ENCODE results near the gene MPND. TPM values are rescaled to one million over a fixed set of nuclear protein-coding genes. Genes with fewer than 3 reads are reported as not detected.

MPND gene
- polyA plus RNA-seq, 1 of the 3 experiments (the other 2 are of a cell fraction) = 21.3 TPM

DNA sequence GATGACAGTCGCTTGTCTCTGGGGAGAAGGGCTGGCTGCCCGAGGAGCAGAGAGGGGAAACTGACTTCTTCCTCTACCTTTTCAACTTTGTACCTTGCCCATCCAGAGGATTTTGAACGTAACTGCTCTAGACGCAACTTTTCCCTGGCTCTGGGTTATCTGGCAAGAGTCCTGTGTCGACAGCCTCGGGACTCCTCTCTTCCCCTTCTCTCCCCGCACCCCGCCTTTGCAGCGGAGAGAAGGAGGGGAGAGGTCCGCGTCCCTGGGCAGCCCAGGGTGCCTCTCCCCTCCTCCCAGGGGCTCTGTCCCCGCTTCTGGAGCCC, 56.4 kb downstream of the MPND start:
- peak overlapping the region; percentile 68 to 79 for H3K27ac ChIP-seq (ENCODE audit: low read depth in 2 of 2, low read length in 1 of 2)
- TF ChIP-seq ZBTB33 (IDR thresholded peaks at IDR 0.05; ENCODE audit: borderline replicate concordance, low read depth) (no peak), EP300 (IDR thresholded peaks at IDR 0.05; ENCODE audit: borderline replicate concordance in 1 of 2, low read depth in 1 of 2, low read length in 1 of 2) (no peak), CHD2 (IDR thresholded peaks at IDR 0.05; ENCODE audit: low read length, partially characterized antibody) (peak; percentile 19)
- TF ChIP-seq, protein P1, sequence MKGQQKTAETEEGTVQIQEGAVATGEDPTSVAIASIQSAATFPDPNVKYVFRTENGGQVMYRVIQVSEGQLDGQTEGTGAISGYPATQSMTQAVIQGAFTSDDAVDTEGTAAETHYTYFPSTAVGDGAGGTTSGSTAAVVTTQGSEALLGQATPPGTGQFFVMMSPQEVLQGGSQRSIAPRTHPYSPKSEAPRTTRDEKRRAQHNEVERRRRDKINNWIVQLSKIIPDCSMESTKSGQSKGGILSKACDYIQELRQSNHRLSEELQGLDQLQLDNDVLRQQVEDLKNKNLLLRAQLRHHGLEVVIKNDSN (IDR thresholded peaks at IDR 0.05; ENCODE audit: borderline replicate concordance, low read depth) = no peak
- peak overlapping the region; percentile 70 to 82 for H3K4me3 ChIP-seq (ENCODE audit: low read depth in 2 of 2, low read length in 1 of 2)
- no peaks in the 10 kb centered on the region for H3K9me2 ChIP-seq
- peak overlapping the region; percentile 96 for H3K9ac ChIP-seq
- no peaks in the 10 kb centered on the region for H3K27me3 ChIP-seq (ENCODE audit: insufficient read depth)
- H3K79me2 ChIP-seq (ENCODE audit: insufficient read depth) = peaks cover 77% of the 10 kb centered on the region
- peaks cover 5 to 16% of the 10 kb centered on the region in 2 experiments for H3K36me3 ChIP-seq (replicated peaks in 1 of 2; ENCODE audit: control insufficient read depth in 1 of 2, insufficient read depth in 2 of 2, low read length in 1 of 2)
- H3F3A ChIP-seq (replicated peaks; ENCODE audit: insufficient read depth) = peaks cover 10% of the 10 kb centered on the region
- peaks cover 11 to 14% of the 10 kb centered on the region in 2 experiments; a peak in 3 of 4 replicates for H3K4me1 ChIP-seq (ENCODE audit: control insufficient read depth in 1 of 2, insufficient read depth in 2 of 2, low read depth in 1 of 2, low read length in 1 of 2)
- peaks cover 43% of the 10 kb centered on the region for H4K20me1 ChIP-seq (ENCODE audit: insufficient read depth)
- H2AFZ ChIP-seq (ENCODE audit: low read depth) = no peak overlapping the region
- CTCF ChIA-PET = interaction anchor here (0.6 to 2.1 kb wide), 36 partner anchors 9 to 157 kb away, joined by 3 to 31 read pairs (median 4); no protein-coding TSS in a partner anchor
- no peak for DNase-seq
- 2% methylated on average over 10 of the region's 12 CpGs for WGBS (ENCODE audit: low lambda C conversion rate)
- POLR2A ChIA-PET = interaction anchor here (1.4 kb wide), 1 partner anchor 57 kb away, joined by 6 read pairs; the partner anchor contains the start of gene MPND
- H3K9me3 ChIP-seq = no peaks in the 10 kb centered on the region
- H3K4me2 ChIP-seq = peak overlapping the region; percentile 79

DNA sequence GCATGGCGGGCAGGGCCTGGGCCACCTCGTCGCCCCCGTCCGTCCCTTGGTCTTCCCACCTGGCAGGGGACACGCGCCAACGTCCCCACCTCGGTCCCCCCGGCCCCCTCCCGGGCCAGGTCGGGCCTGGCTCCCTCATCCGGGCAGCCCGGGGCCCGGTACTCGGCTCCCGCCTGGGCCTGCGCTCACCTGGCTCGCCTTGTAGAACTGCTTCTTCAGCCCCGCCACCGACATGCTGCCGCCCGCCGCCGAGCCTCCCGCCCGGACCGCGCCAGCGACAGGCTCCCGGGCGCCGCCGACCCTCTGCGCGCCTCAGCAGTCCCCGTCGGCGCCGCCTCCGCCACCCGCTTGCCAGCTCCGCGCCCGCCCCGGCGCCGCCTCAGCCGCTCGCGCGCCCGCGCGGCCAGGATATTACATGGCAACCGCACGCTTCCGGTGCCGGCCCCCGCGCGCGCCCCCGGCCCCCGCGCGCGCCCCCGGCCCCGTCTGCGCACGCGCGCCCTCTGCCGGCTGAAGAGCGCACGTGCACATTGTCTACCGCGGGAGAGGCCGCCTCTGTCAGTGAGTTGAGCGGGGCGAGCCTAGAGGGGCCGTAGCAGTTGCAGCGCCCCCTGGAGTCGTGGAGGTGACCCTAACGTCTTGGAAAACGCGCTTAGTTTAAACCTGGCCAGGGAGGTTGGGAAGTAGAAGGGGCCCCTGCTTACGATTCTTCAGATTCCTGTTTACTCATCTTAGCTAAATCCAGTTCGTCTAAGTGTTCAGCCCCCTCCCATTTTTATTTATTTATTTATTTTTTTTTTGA, 57.0 kb downstream of the MPND start, which contains the start of gene SH3GL1:
Gene SH3GL1 (minus strand): TSS at position 413 of the 802 bp plus-strand sequence. CDS start 179 bp downstream, at position 234.
- Histone ChIP-seq H4K20me1 (ENCODE audit: insufficient read depth) (peaks cover 37% of the 10 kb centered on the region), H3K79me2 (ENCODE audit: insufficient read depth) (peaks cover 77% of the 10 kb centered on the region), H3K9me3 (no peaks in the 10 kb centered on the region), H3K27me3 (ENCODE audit: insufficient read depth) (no peaks in the 10 kb centered on the region), H3K9ac (peak within 1 kb of the TSS; percentile 96), H3F3A (replicated peaks; ENCODE audit: insufficient read depth) (peaks cover 10% of the 10 kb centered on the region), H3K4me3 (ENCODE audit: low read depth in 2 of 2, low read length in 1 of 2) (peak within 1 kb of the TSS; percentile 70 to 82), H3K9me2 (no peaks in the 10 kb centered on the region), H2AFZ (ENCODE audit: low read depth) (peak within 1 kb of the TSS; percentile 81), H3K4me2 (peak within 1 kb of the TSS; percentile 88), H3K27ac (ENCODE audit: low read depth in 2 of 2, low read length in 1 of 2) (peak within 1 kb of the TSS; percentile 68 to 85), H3K4me1 (ENCODE audit: control insufficient read depth in 1 of 2, insufficient read depth in 2 of 2, low read depth in 1 of 2, low read length in 1 of 2) (peaks cover 11 to 14% of the 10 kb centered on the region in 2 experiments; a peak in 3 of 4 replicates), H3K36me3 (replicated peaks in 1 of 2; ENCODE audit: control insufficient read depth in 1 of 2, insufficient read depth in 2 of 2, low read length in 1 of 2) (peaks cover 3 to 15% of the 10 kb centered on the region in 2 experiments)
- ChIA-PET CTCF (interaction anchor here (0.6 to 2.1 kb wide), 49 partner anchors 9 to 273 kb away, joined by 3 to 31 read pairs (median 4); partner anchors contain the start of genes SHD and STAP2), POLR2A (interaction anchor here (1.4 kb wide), 1 partner anchor 57 kb away, joined by 6 read pairs; the partner anchor contains the start of gene MPND)
- DNase-seq = peak; percentile 92
- 1% methylated on average over 9 of the region's 90 CpGs for WGBS (ENCODE audit: low lambda C conversion rate)
- TF ChIP-seq MAX (IDR thresholded peaks at IDR 0.05; ENCODE audit: low read depth) (peak; percentile 94), ELF1 (IDR thresholded peaks at IDR 0.05) (peak; percentile 51), RXRA (IDR thresholded peaks at IDR 0.05; ENCODE audit: borderline replicate concordance, low read depth) (no peak), RFX5 (IDR thresholded peaks at IDR 0.05; ENCODE audit: low read length) (0 out of 2 replicates have a peak, but pooled peaks have one; percentile 28), EZH2phosphoT487 (IDR thresholded peaks at IDR 0.05; ENCODE audit: borderline replicate concordance, low read depth) (no peak), GATA2 (CRISPR knock-in tag; IDR thresholded peaks at IDR 0.05) (no peak), SMC3 (IDR thresholded peaks at IDR 0.05; ENCODE audit: low read depth, low read length) (peak; percentile 58), ZBTB33 (IDR thresholded peaks at IDR 0.05; ENCODE audit: borderline replicate concordance, low read depth) (peak; percentile 89), TEAD4 (IDR thresholded peaks at IDR 0.05; ENCODE audit: borderline replicate concordance, insufficient read depth) (no peak), NRF1 (IDR thresholded peaks at IDR 0.05; ENCODE audit: low read depth, low read length) (0 out of 2 replicates have a peak, but pooled peaks have one; percentile 28)
- TF ChIP-seq, protein P2, sequence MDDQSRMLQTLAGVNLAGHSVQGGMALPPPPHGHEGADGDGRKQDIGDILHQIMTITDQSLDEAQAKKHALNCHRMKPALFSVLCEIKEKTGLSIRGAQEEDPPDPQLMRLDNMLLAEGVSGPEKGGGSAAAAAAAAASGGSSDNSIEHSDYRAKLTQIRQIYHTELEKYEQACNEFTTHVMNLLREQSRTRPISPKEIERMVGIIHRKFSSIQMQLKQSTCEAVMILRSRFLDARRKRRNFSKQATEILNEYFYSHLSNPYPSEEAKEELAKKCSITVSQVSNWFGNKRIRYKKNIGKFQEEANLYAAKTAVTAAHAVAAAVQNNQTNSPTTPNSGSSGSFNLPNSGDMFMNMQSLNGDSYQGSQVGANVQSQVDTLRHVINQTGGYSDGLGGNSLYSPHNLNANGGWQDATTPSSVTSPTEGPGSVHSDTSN (IDR thresholded peaks at IDR 0.05) = peak; percentile 31; the same call in 1 of the 2 replicates
- TF ChIP-seq, protein P1 (IDR thresholded peaks at IDR 0.05; ENCODE audit: borderline replicate concordance, low read depth) = peak; percentile 52; the same call in 1 of the 2 replicates
- TF ChIP-seq, protein P3, sequence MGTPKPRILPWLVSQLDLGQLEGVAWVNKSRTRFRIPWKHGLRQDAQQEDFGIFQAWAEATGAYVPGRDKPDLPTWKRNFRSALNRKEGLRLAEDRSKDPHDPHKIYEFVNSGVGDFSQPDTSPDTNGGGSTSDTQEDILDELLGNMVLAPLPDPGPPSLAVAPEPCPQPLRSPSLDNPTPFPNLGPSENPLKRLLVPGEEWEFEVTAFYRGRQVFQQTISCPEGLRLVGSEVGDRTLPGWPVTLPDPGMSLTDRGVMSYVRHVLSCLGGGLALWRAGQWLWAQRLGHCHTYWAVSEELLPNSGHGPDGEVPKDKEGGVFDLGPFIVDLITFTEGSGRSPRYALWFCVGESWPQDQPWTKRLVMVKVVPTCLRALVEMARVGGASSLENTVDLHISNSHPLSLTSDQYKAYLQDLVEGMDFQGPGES (IDR thresholded peaks at IDR 0.05; ENCODE audit: low read depth, low read length) = no peak
